Superior temporal gyrus (tissue), 1 donor: ENCODE data around the gene DLGAP3.

Experiments
- DNase-seq: peaks from one replicate; pipeline ENCODE4 v3.0.0-alpha.2; 2016; ENCODE audit errors: extremely low spot score

The DLGAP3 gene

GRCh38 chr1:34906222-34906621 is 23.2 kb downstream of the DLGAP3 start:
- DNase-seq = no peak

GRCh38 chr1:34905098-34905459 is 24.4 kb downstream of the DLGAP3 start:
- DNase-seq = no peak

- no peak for DNase-seq
These were observed 25.0 kb downstream of the DLGAP3 start for GRCh38 chr1:34904236-34905097.

- no peak for DNase-seq
These were observed 27.5 kb downstream of the DLGAP3 start for GRCh38 chr1:34901919-34902318.

GRCh38 chr1:34900775-34901502 is 28.5 kb downstream of the DLGAP3 start:
- DNase-seq = no peak

GRCh38 chr1:34899906-34900305 is 29.5 kb downstream of the DLGAP3 start:
- DNase-seq = no peak

- no peak for DNase-seq
These were observed 30.0 kb downstream of the DLGAP3 start for GRCh38 chr1:34899471-34899870.

- DNase-seq = no peak
These were observed 31.1 kb downstream of the DLGAP3 start for GRCh38 chr1:34898330-34898761.

GRCh38 chr1:34896612-34897011 is 32.8 kb downstream of the DLGAP3 start:
- DNase-seq = no peak

- no peak for DNase-seq
These were observed 39.7 kb downstream of the DLGAP3 start for GRCh38 chr1:34889705-34890104.

- DNase-seq = no peak
These were observed 41.9 kb downstream of the DLGAP3 start for GRCh38 chr1:34887593-34887992.

GRCh38 chr1:34885405-34886247 is 43.8 kb downstream of the DLGAP3 start:
- no peak for DNase-seq

GRCh38 chr1:34884961-34885360 is 44.5 kb downstream of the DLGAP3 start:
- no peak for DNase-seq

- no peak for DNase-seq
These were observed 44.9 kb downstream of the DLGAP3 start for GRCh38 chr1:34884536-34884935.

- DNase-seq = no peak
These were observed 50.2 kb downstream of the DLGAP3 start for GRCh38 chr1:34879230-34879629.

- DNase-seq = no peak
These were observed 53.0 kb downstream of the DLGAP3 start for GRCh38 chr1:34876406-34876805.

- DNase-seq = no peak
These were observed 55.0 kb downstream of the DLGAP3 start for GRCh38 chr1:34874296-34874952.

GRCh38 chr1:34872133-34872503 is 57.3 kb downstream of the DLGAP3 start:
- DNase-seq = no peak

- DNase-seq = no peak
These were observed 57.9 kb downstream of the DLGAP3 start for GRCh38 chr1:34871443-34872132.

GRCh38 chr1:34870395-34870794 is 59.1 kb downstream of the DLGAP3 start:
- peak; percentile 67 for DNase-seq

GRCh38 chr1:34869760-34870159 is 59.7 kb downstream of the DLGAP3 start:
- no peak for DNase-seq
